Tibial nerve (tissue), 4 donors: ENCODE results near the gene SNN. TPM values are rescaled to one million over a fixed set of nuclear protein-coding genes. Genes with fewer than 3 reads are reported as not detected.

Experiments used
- DNase-seq, 2 donors: peaks; one replicate each; pipeline ENCODE4 v3.0.0-alpha.2; 2019; ENCODE audit warnings: low spot score in 2 of 2
- H3K27ac ChIP-seq, 4 donors: fragments of 200-600 bp; sonication (generic) in 3 of 4; one replicate each; pipeline ENCODE4 v1.5.1; 2017 to 2019; ENCODE audit warnings: mild to moderate bottlenecking in 1 of 4
- H3K27me3 ChIP-seq, 2 donors: fragments of 200-600 bp; sonication (generic) in 1 of 2; one replicate each; pipeline versions ENCODE4 v1.5.1 to v1.6.0; 2017 to 2019
- H3K36me3 ChIP-seq, 3 donors: fragments of 200-600 bp; sonication (generic); one replicate each; pipeline ENCODE4 v1.5.1; 2018 to 2019
- H3K4me1 ChIP-seq, 4 donors: fragments of 200-600 bp; sonication (generic) in 3 of 4; one replicate each; pipeline ENCODE4 v1.5.1; 2017 to 2019
- H3K4me3 ChIP-seq, 4 donors: fragments of 200-600 bp; sonication (generic) in 3 of 4; one replicate each; pipeline ENCODE4 v1.5.1; 2017 to 2019; ENCODE audit warnings: mild to moderate bottlenecking in 1 of 4, moderate library complexity in 1 of 4
- H3K9me3 ChIP-seq, 4 donors: fragments of 200-600 bp; sonication (generic) in 3 of 4; one replicate each; pipeline ENCODE4 v1.5.1; 2017 to 2019
- CTCF ChIP-seq, 5 experiments: fragments of 200-600 bp in 3 of 5; fragments of 450-650 bp in 2 of 5; sonication (generic) in 3 of 5; IDR thresholded peaks; one replicate each; pipeline ENCODE4 v1.5.1; 2016 to 2019; ENCODE audit warnings: antibody characterized with exemption in 5 of 5, mild to moderate bottlenecking in 3 of 5, moderate library complexity in 2 of 5
- EP300 ChIP-seq, 2 donors: sonication (generic); formaldehyde crosslinking; IDR thresholded peaks; one replicate each; pipeline ENCODE4 v1.6.1; 2017; ENCODE audit warnings: antibody characterized with exemption in 2 of 2, mild to moderate bottlenecking in 1 of 2
- POLR2A ChIP-seq, 2 donors: fragments of 450-650 bp; IDR thresholded peaks; one replicate each; pipeline ENCODE4 v1.6.1; 2017; ENCODE audit warnings: antibody characterized with exemption in 2 of 2, mild to moderate bottlenecking in 2 of 2, moderate library complexity in 2 of 2
- WGBS, 2 donors: methylation state at CpG; one replicate each; pipeline ENCODE4 v1.1.5; 2018; 5-methylcytosine and 5-hydroxymethylcytosine counted together
- total RNA-seq, 4 donors: library from RNA; depleted of rRNA; stranded (reverse); fragments of >200 nt; gene quantifications; one replicate each; pipeline ENCODE4 v1.1.0, GENCODE V29; 2016

Gene SNN
- total RNA-seq, 4 donors from 2014 or later, result 24.3 to 30.6 (median 27.0) TPM

- no peak for DNase-seq
- H3K4me1 ChIP-seq, result no peaks in the 10 kb centered on the region
- no peaks in the 10 kb centered on the region for H3K27me3 ChIP-seq
- H3K9me3 ChIP-seq, result no peaks in the 10 kb centered on the region
- no peak overlapping the region for H3K27ac ChIP-seq
- 85 to 87% methylated on average over 16 to 18 of the region's 18 CpGs for WGBS, 2 donors
- no peak overlapping the region for H3K4me3 ChIP-seq
- H3K36me3 ChIP-seq, result no peaks in the 10 kb centered on the region
- TF ChIP-seq EP300 (IDR thresholded peaks at IDR 0.05), result no peak
- no peak for TF ChIP-seq CTCF (IDR thresholded peaks at IDR 0.05)
- TF ChIP-seq POLR2A (IDR thresholded peaks at IDR 0.05), result no peak
Observed at GRCh38 chr16:11650641-11651591, 17.3 kb upstream of the SNN start.

GRCh38 chr16:11651796-11652195 lies 16.5 kb upstream of the SNN start:
- Histone ChIP-seq H3K4me3 (no peak overlapping the region), H3K36me3 (no peaks in the 10 kb centered on the region), H3K4me1 (no peaks in the 10 kb centered on the region), H3K27ac (no peak overlapping the region), H3K9me3 (no peaks in the 10 kb centered on the region), H3K27me3 (no peaks in the 10 kb centered on the region)
- no peak for DNase-seq
- WGBS, 2 donors, result 74 to 77% methylated on average over 8 of the region's 8 CpGs
- TF ChIP-seq POLR2A (IDR thresholded peaks at IDR 0.05) (no peak), CTCF (IDR thresholded peaks at IDR 0.05) (no peak), EP300 (IDR thresholded peaks at IDR 0.05) (no peak)

GRCh38 chr16:11655655-11656054 lies 12.6 kb upstream of the SNN start:
- H3K36me3 ChIP-seq, result no peaks in the 10 kb centered on the region
- no peak for TF ChIP-seq POLR2A (IDR thresholded peaks at IDR 0.05)
- TF ChIP-seq CTCF (IDR thresholded peaks at IDR 0.05), result no peak
- TF ChIP-seq EP300 (IDR thresholded peaks at IDR 0.05), result no peak
- no peak overlapping the region for H3K27ac ChIP-seq
- WGBS, 2 donors, result 92 to 94% methylated on average over 5 of the region's 7 CpGs
- H3K4me3 ChIP-seq, result no peak overlapping the region
- H3K9me3 ChIP-seq, result no peaks in the 10 kb centered on the region
- peaks cover 0 to 4% (median 0%) of the 10 kb centered on the region in 4 donors for H3K4me1 ChIP-seq
- DNase-seq, result no peak
- no peaks in the 10 kb centered on the region for H3K27me3 ChIP-seq

- H3K4me3 ChIP-seq, result no peak overlapping the region
- no peak for DNase-seq
- no peaks in the 10 kb centered on the region for H3K27me3 ChIP-seq
- no peaks in the 10 kb centered on the region for H3K36me3 ChIP-seq
- H3K27ac ChIP-seq, result no peak overlapping the region
- peaks cover 0 to 4% (median 0%) of the 10 kb centered on the region in 4 donors for H3K4me1 ChIP-seq
- TF ChIP-seq EP300 (IDR thresholded peaks at IDR 0.05) (no peak), CTCF (IDR thresholded peaks at IDR 0.05) (no peak), POLR2A (IDR thresholded peaks at IDR 0.05) (no peak)
- WGBS, 2 donors, result 84 to 86% methylated on average over 8 of the region's 8 CpGs
- H3K9me3 ChIP-seq, result no peaks in the 10 kb centered on the region
Observed at GRCh38 chr16:11657556-11657955, 10.7 kb upstream of the SNN start.
